Measurements from ENCODE around the gene AFF1. TPM values are rescaled to one million over a fixed set of nuclear protein-coding genes. Genes with fewer than 3 reads are reported as not detected.
"Not testable (repeated sequence)": the region's sequence is repeated elsewhere in the genome, so short reads cannot be mapped to it uniquely, and the experiment has no call there.

Gene AFF1
- total RNA-seq, 2 experiments from 2014 or later, result 28.7 to 69.7 TPM

GRCh38 chr4:86978709-86979108, 43.9 kb downstream of the AFF1 start:
- no peak for TF ChIP-seq EZH2phosphoT487 (IDR thresholded peaks at IDR 0.05; ENCODE audit: borderline replicate concordance, low read depth, low read length)
- TF ChIP-seq, protein P1, sequence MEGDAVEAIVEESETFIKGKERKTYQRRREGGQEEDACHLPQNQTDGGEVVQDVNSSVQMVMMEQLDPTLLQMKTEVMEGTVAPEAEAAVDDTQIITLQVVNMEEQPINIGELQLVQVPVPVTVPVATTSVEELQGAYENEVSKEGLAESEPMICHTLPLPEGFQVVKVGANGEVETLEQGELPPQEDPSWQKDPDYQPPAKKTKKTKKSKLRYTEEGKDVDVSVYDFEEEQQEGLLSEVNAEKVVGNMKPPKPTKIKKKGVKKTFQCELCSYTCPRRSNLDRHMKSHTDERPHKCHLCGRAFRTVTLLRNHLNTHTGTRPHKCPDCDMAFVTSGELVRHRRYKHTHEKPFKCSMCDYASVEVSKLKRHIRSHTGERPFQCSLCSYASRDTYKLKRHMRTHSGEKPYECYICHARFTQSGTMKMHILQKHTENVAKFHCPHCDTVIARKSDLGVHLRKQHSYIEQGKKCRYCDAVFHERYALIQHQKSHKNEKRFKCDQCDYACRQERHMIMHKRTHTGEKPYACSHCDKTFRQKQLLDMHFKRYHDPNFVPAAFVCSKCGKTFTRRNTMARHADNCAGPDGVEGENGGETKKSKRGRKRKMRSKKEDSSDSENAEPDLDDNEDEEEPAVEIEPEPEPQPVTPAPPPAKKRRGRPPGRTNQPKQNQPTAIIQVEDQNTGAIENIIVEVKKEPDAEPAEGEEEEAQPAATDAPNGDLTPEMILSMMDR (conservative IDR thresholded peaks at IDR 0.05; ENCODE audit: low read length), result no peak
- POLR2A ChIA-PET, result interaction anchor here (0.6 to 6.1 kb wide), 11 partner anchors 10 to 56 kb away, joined by 3 to 49 read pairs (median 5); partner anchors contain the start of gene AFF1
- peak overlapping the region; percentile 84 for H3K27ac ChIP-seq (ENCODE audit: low read depth, low read length, poor library complexity, severe bottlenecking)
- no peaks in the 10 kb centered on the region for H4K20me1 ChIP-seq (ENCODE audit: insufficient read depth, low read length)
- peaks cover 84% of the 10 kb centered on the region for H3K4me1 ChIP-seq (ENCODE audit: insufficient read depth, low read length, poor library complexity, severe bottlenecking)
- no peaks in the 10 kb centered on the region for H3K9me2 ChIP-seq (ENCODE audit: insufficient read depth, low read length)
- H3K4me2 ChIP-seq (ENCODE audit: low read length), result peak overlapping the region; percentile 84
- DNase-seq (ENCODE audit: low spot score), result no peak
- no peaks in the 10 kb centered on the region for H3K9me3 ChIP-seq (ENCODE audit: low read length)
- peaks cover 11% of the 10 kb centered on the region for H3K36me3 ChIP-seq (ENCODE audit: insufficient read depth, low read length)
- peaks cover 90% of the 10 kb centered on the region for H3K79me2 ChIP-seq (ENCODE audit: insufficient read depth, low read depth, low read length)
- no TSS peak for BruUV-seq (replicated peaks)
- peak overlapping the region; percentile 44 for H3K4me3 ChIP-seq (ENCODE audit: low read depth, low read length, poor library complexity, severe bottlenecking)
- no peak overlapping the region for H2AFZ ChIP-seq (ENCODE audit: low read length)
- CTCF ChIA-PET (ENCODE audit: unreplicated experiment), result interaction anchor here (1.1 kb wide), 1 partner anchor 21 kb away, joined by 4 read pairs; no protein-coding TSS in a partner anchor
- intact Hi-C loops (cut with micrococcal nuclease; ENCODE audit: unreplicated experiment), result no loop called here

DNA sequence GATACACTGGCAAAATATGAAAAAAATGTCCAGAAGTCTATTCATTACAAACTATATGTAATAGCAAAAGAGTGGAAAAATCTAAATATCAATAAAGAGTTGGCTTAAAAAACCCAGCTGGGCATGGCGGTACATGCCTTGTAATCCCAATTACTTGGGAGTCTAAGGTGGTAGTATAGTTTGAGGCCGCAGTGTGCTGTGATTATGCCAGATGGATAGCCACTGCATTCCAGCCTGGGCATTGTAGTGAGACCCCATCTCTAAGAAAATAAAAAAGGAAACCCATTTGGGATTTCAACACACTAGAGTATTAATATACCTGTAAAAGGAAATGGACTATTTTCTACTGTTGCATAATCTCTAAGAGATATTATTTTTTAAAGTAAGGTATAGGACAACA, 45.4 kb downstream of the AFF1 start:
- H3K4me2 ChIP-seq (ENCODE audit: low read length), result peak overlapping the region; percentile 84
- H3K79me2 ChIP-seq (ENCODE audit: insufficient read depth, low read depth, low read length), result peaks cover 88% of the 10 kb centered on the region
- TF ChIP-seq, protein P1 (conservative IDR thresholded peaks at IDR 0.05; ENCODE audit: low read length), result no peak
- TF ChIP-seq EZH2phosphoT487 (IDR thresholded peaks at IDR 0.05; ENCODE audit: borderline replicate concordance, low read depth, low read length), result no peak
- H3K9me2 ChIP-seq (ENCODE audit: insufficient read depth, low read length), result no peaks in the 10 kb centered on the region
- POLR2A ChIA-PET, result interaction anchor here (0.9 to 6.1 kb wide), 5 partner anchors 9 to 88 kb away, joined by 3 to 49 read pairs (median 9); partner anchors contain the start of gene AFF1
- H3K36me3 ChIP-seq (ENCODE audit: insufficient read depth, low read length), result peaks cover 6% of the 10 kb centered on the region
- CTCF ChIA-PET (ENCODE audit: unreplicated experiment), result no interaction called here
- H3K27ac ChIP-seq (ENCODE audit: low read depth, low read length, poor library complexity, severe bottlenecking), result peak overlapping the region; percentile 84
- BruUV-seq (replicated peaks), result no TSS peak
- DNase-seq (ENCODE audit: low spot score), result no peak
- intact Hi-C loops (cut with micrococcal nuclease; ENCODE audit: unreplicated experiment), result no loop called here
- no peaks in the 10 kb centered on the region for H4K20me1 ChIP-seq (ENCODE audit: insufficient read depth, low read length)
- H3K4me1 ChIP-seq (ENCODE audit: insufficient read depth, low read length, poor library complexity, severe bottlenecking), result peaks cover 75% of the 10 kb centered on the region
- peak overlapping the region; percentile 44 for H3K4me3 ChIP-seq (ENCODE audit: low read depth, low read length, poor library complexity, severe bottlenecking)
- no peak overlapping the region for H2AFZ ChIP-seq (ENCODE audit: low read length)
- no peaks in the 10 kb centered on the region for H3K9me3 ChIP-seq (ENCODE audit: low read length)

- peaks cover 67% of the 10 kb centered on the region for H3K4me1 ChIP-seq (ENCODE audit: insufficient read depth, low read length, poor library complexity, severe bottlenecking)
- no peaks in the 10 kb centered on the region for H3K9me3 ChIP-seq (ENCODE audit: low read length)
- CTCF ChIA-PET (ENCODE audit: unreplicated experiment), result interaction anchor here (0.6 to 1.6 kb wide), 3 partner anchors 43 to 59 kb away, joined by 3 to 4 read pairs (median 3); partner anchors contain the start of gene AFF1
- no peak overlapping the region for H2AFZ ChIP-seq (ENCODE audit: low read length)
- no peaks in the 10 kb centered on the region for H3K9me2 ChIP-seq (ENCODE audit: insufficient read depth, low read length)
- BruUV-seq (replicated peaks), result no TSS peak
- H4K20me1 ChIP-seq (ENCODE audit: insufficient read depth, low read length), result no peaks in the 10 kb centered on the region
- intact Hi-C loops (cut with micrococcal nuclease; ENCODE audit: unreplicated experiment), result no loop called here
- peak overlapping the region; percentile 55 for H3K4me3 ChIP-seq (ENCODE audit: low read depth, low read length, poor library complexity, severe bottlenecking)
- H3K4me2 ChIP-seq (ENCODE audit: low read length), result peak overlapping the region; percentile 84
- peaks cover 88% of the 10 kb centered on the region for H3K79me2 ChIP-seq (ENCODE audit: insufficient read depth, low read depth, low read length)
- POLR2A ChIA-PET, result interaction anchor here (0.8 to 6.1 kb wide), 10 partner anchors 10 to 692 kb away, joined by 3 to 49 read pairs (median 8); partner anchors contain the start of gene AFF1
- H3K27ac ChIP-seq (ENCODE audit: low read depth, low read length, poor library complexity, severe bottlenecking), result peak overlapping the region; percentile 84
- peak; percentile 82 for DNase-seq (ENCODE audit: low spot score)
- H3K36me3 ChIP-seq (ENCODE audit: insufficient read depth, low read length), result peaks cover 3% of the 10 kb centered on the region; the same call in 1 of the 2 replicates
- TF ChIP-seq, protein P1 (conservative IDR thresholded peaks at IDR 0.05; ENCODE audit: low read length), result no peak
- TF ChIP-seq EZH2phosphoT487 (IDR thresholded peaks at IDR 0.05; ENCODE audit: borderline replicate concordance, low read depth, low read length), result no peak
Measured at GRCh38 chr4:86981789-86982188, 47.0 kb downstream of the AFF1 start.

DNA sequence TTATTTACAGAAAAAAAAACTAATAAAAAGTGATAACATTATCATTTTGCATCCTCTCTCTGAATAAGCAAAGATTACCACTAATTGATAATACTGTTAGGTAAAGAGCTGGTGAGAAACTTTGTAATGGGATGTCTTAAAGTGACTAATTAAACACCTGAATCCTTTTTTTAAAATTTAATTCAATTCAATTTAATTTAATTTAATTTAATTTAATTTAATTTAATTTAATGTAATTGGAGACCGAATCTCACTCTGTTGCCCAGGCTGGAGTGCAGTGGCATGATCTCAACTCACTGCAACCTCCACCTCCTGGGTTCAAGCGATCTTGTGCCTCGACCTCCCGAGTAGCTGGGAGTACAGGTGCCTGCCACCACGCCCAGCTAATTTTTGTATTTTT, 51.0 kb downstream of the AFF1 start:
- H3K9me3 ChIP-seq (ENCODE audit: low read length); H3K9me2 ChIP-seq (ENCODE audit: insufficient read depth, low read length); H4K20me1 ChIP-seq (ENCODE audit: insufficient read depth, low read length); DNase-seq (ENCODE audit: low spot score); H2AFZ ChIP-seq (ENCODE audit: low read length); intact Hi-C loops (cut with micrococcal nuclease; ENCODE audit: unreplicated experiment); H3K4me3 ChIP-seq (ENCODE audit: low read depth, low read length, poor library complexity, severe bottlenecking); BruUV-seq (replicated peaks); H3K4me2 ChIP-seq (ENCODE audit: low read length); H3K27ac ChIP-seq (ENCODE audit: low read depth, low read length, poor library complexity, severe bottlenecking): not testable (repeated sequence)
- H3K36me3 ChIP-seq (ENCODE audit: insufficient read depth, low read length), result peaks cover 13% of the 10 kb centered on the region
- ChIA-PET CTCF (ENCODE audit: unreplicated experiment) (interaction anchor here (0.6 kb wide), 1 partner anchor 63 kb away, joined by 3 read pairs; no protein-coding TSS in a partner anchor), POLR2A (interaction anchor here (0.6 to 1.7 kb wide), 6 partner anchors 8 to 211 kb away, joined by 3 to 7 read pairs (median 4); no protein-coding TSS in a partner anchor)
- H3K79me2 ChIP-seq (ENCODE audit: insufficient read depth, low read depth, low read length), result peaks cover 59% of the 10 kb centered on the region; the same call in 1 of the 2 replicates
- H3K4me1 ChIP-seq (ENCODE audit: insufficient read depth, low read length, poor library complexity, severe bottlenecking), result peaks cover 27% of the 10 kb centered on the region
